Uterus (tissue), 2 donors: Measurements from ENCODE around the gene MPZ.

Experiments used
- CTCF ChIP-seq, 4 experiments: fragments of 200-600 bp in 2 of 4; fragments of 450-650 bp in 2 of 4; sonication (generic) in 2 of 4; IDR thresholded peaks; one replicate each; pipeline ENCODE4 v1.5.1; 2016 to 2019; ENCODE audit warnings: antibody characterized with exemption in 4 of 4, mild to moderate bottlenecking in 2 of 4, moderate library complexity in 1 of 4
- POLR2A ChIP-seq, 2 donors: fragments of 450-650 bp; IDR thresholded peaks; one replicate each; pipeline ENCODE4 v1.6.1; 2016; ENCODE audit warnings: antibody characterized with exemption in 2 of 2, mild to moderate bottlenecking in 1 of 2, moderate library complexity in 1 of 2

- TF ChIP-seq CTCF (IDR thresholded peaks at IDR 0.05) (no peak), POLR2A (IDR thresholded peaks at IDR 0.05) (no peak)
Observed at GRCh38 chr1:161313554-161314200, 3.9 kb upstream of the MPZ start.
